Trophoblast cell (in vitro differentiated cells and primary cell): ENCODE data around the gene DEPDC5.

Experiments
- DNase-seq, 2 donors: peaks; one replicate each; pipeline ENCODE4 v3.0.0-alpha.2; 2016
- H2AFZ ChIP-seq: 2 replicates; pipeline ENCODE4 v1.6.1; 2013; ENCODE audit warnings: low read length, moderate library complexity, mild to moderate bottlenecking; ENCODE audit not compliant: insufficient read depth, poor library complexity
- H2AK5ac ChIP-seq: 2 replicates; pipeline ENCODE4 v1.6.1; 2013; ENCODE audit warnings: mild to moderate bottlenecking, low read length
- H2BK120ac ChIP-seq: 2 replicates; pipeline ENCODE4 v1.6.1; 2013; ENCODE audit warnings: low read length, mild to moderate bottlenecking, moderate library complexity; ENCODE audit not compliant: insufficient read depth, poor library complexity
- H2BK12ac ChIP-seq: 2 replicates; pipeline ENCODE4 v1.6.1; 2013; ENCODE audit warnings: mild to moderate bottlenecking, low read length, moderate library complexity
- H2BK5ac ChIP-seq: 2 replicates; pipeline ENCODE4 v1.6.1; 2013; ENCODE audit warnings: low read length, low read depth, moderate library complexity, mild to moderate bottlenecking; ENCODE audit not compliant: poor library complexity
- H3K14ac ChIP-seq: 2 replicates; pipeline ENCODE4 v1.6.1; 2013; ENCODE audit warnings: mild to moderate bottlenecking, low read length
- H3K18ac ChIP-seq: 2 replicates; pipeline ENCODE4 v1.6.1; 2013; ENCODE audit warnings: mild to moderate bottlenecking, low read length
- H3K23ac ChIP-seq: 2 replicates; pipeline ENCODE4 v1.6.1; 2013; ENCODE audit warnings: low read length
- H3K27ac ChIP-seq: 2 replicates; pipeline ENCODE4 v1.5.1; 2013; ENCODE audit warnings: low read depth, mild to moderate bottlenecking, inconsistent platforms, low read length, moderate library complexity
- H3K27me3 ChIP-seq: 2 replicates; pipeline ENCODE4 v1.6.1; 2013; ENCODE audit warnings: inconsistent platforms, mild to moderate bottlenecking, low read length, moderate library complexity; ENCODE audit not compliant: insufficient read depth
- H3K36me3 ChIP-seq, 2 experiments: 1 replicate in 1 of 2; 2 replicates in 1 of 2; pipeline ENCODE4 v1.6.1; 2013; ENCODE audit warnings: low read length in 2 of 2, mild to moderate bottlenecking in 2 of 2, moderate library complexity in 1 of 2; ENCODE audit not compliant: insufficient read depth in 2 of 2, control insufficient read depth in 1 of 2
- H3K4ac ChIP-seq: 2 replicates; pipeline ENCODE4 v1.6.1; 2013; ENCODE audit warnings: low read depth, mild to moderate bottlenecking, low read length, moderate library complexity
- H3K4me1 ChIP-seq, 2 experiments: 1 replicate in 1 of 2; 2 replicates in 1 of 2; pipeline ENCODE4 v1.6.1; 2013; ENCODE audit warnings: low read length in 2 of 2, mild to moderate bottlenecking in 2 of 2, moderate library complexity in 1 of 2; ENCODE audit not compliant: insufficient read depth in 2 of 2, control insufficient read depth in 1 of 2
- H3K4me2 ChIP-seq: 2 replicates; pipeline ENCODE4 v1.6.1; 2013; ENCODE audit warnings: inconsistent platforms, mild to moderate bottlenecking, low read length, moderate library complexity
- H3K4me3 ChIP-seq: 2 replicates; pipeline ENCODE4 v1.5.1; 2013; ENCODE audit warnings: mild to moderate bottlenecking, low read depth, low read length, inconsistent platforms
- H3K79me1 ChIP-seq: one replicate; pipeline ENCODE4 v1.6.1; 2013; ENCODE audit warnings: low read length
- H3K79me2 ChIP-seq: 2 replicates; pipeline ENCODE4 v1.6.1; 2013; ENCODE audit warnings: low read length, mild to moderate bottlenecking; ENCODE audit not compliant: control insufficient read depth, insufficient read depth, poor library complexity
- H3K9ac ChIP-seq: 2 replicates; pipeline ENCODE4 v1.6.1; 2013; ENCODE audit warnings: mild to moderate bottlenecking, low read length
- H3K9me3 ChIP-seq: 2 replicates; pipeline ENCODE4 v1.6.1; 2013; ENCODE audit warnings: low read depth, mild to moderate bottlenecking, control low read depth, inconsistent platforms, low read length; ENCODE audit not compliant: insufficient read depth
- H4K12ac ChIP-seq: 2 replicates; pipeline ENCODE4 v1.6.1; 2013; ENCODE audit warnings: low read depth, mild to moderate bottlenecking, low read length, moderate library complexity
- H4K8ac ChIP-seq: 2 replicates; pipeline ENCODE4 v1.6.1; 2013; ENCODE audit warnings: low read depth, mild to moderate bottlenecking, low read length, moderate library complexity
- H4K91ac ChIP-seq: one replicate; pipeline ENCODE4 v1.6.1; 2013; ENCODE audit warnings: low read depth, mild to moderate bottlenecking, low read length, moderate library complexity
- WGBS: extraction: QIAGEN DNeasy Blood & Tissue Kit; methylation state at CpG from one replicate; pipeline ENCODE4 v1.1.7; 2013; ENCODE audit warnings: missing lambda C conversion rate; ENCODE audit not compliant: insufficient read length, insufficient coverage; ENCODE audit errors: extremely low coverage; 5-methylcytosine and 5-hydroxymethylcytosine counted together

Gene DEPDC5

DNA sequence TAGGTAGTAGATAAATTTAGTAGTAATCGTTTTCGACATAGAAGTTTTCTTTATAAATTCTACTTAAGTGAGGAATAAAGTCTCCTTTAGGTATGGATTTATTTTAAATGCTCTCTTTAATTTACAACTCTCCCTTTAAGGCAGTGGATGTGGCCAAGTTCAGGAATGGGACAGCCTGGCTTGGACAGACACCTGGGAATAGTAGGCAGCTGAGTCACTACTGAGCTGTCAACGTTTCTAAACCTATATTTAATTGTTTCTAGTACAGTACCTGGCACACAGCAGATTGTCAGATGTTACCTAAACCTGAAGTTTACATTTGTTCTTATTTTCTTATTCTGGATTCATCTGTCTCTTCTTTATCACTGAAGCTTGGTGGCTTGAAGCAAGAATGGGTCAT, 85.1 kb downstream of the DEPDC5 start:
- Histone ChIP-seq H3K4me3 (no peak overlapping the region), H3K27ac (no peak overlapping the region), H4K12ac (no peak overlapping the region), H3K14ac (no peak overlapping the region), H3K9me3 (no peaks in the 10 kb centered on the region), H2AK5ac (no peak overlapping the region), H3K9ac (no peak overlapping the region), H3K36me3 (peaks cover 15 to 25% of the 10 kb centered on the region in 2 experiments), H3K79me2 (no peaks in the 10 kb centered on the region), H2BK5ac (no peak overlapping the region), H2BK12ac (no peak overlapping the region), H3K27me3 (no peaks in the 10 kb centered on the region), H3K23ac (no peak overlapping the region), H4K8ac (no peak overlapping the region), H2BK120ac (no peak overlapping the region), H3K4me1 (no peaks in the 10 kb centered on the region), H2AFZ (no peak overlapping the region), H4K91ac (no peak overlapping the region), H3K79me1 (no peaks in the 10 kb centered on the region), H3K4me2 (no peak overlapping the region), H3K18ac (no peak overlapping the region), H3K4ac (no peak overlapping the region)
- DNase-seq, result peak; percentile 16 to 44
- whole genome bisulfite sequencing, result no CpG with 5 or more reads among the region's 3 CpGs

DNA sequence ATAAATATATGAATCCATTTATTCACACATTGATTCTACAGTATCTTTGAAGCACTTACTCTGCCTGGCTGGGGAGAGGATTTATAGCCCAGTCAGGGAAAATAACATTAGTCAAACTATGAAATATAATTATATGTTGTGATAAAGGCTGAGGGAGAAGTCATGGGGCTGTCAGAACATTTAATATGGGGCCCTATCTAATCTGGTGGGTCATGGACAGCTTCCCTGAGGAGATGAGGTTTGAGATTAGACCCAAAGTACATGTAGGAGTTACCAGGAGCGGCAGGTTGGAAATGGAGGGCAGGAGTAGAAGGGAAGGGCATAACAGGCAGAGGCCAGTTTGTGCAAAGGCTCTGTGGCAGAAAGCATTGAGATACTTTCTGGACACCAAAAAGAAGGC, 86.2 kb downstream of the DEPDC5 start:
- no peak overlapping the region for H3K9ac ChIP-seq
- H4K12ac ChIP-seq, result no peak overlapping the region
- no CpG with 5 or more reads among the region's 1 CpG for WGBS
- H3K4me2 ChIP-seq, result no peak overlapping the region
- peaks cover under 1% of the 10 kb centered on the region for H3K9me3 ChIP-seq
- no peak overlapping the region for H3K18ac ChIP-seq
- H2BK5ac ChIP-seq, result no peak overlapping the region
- peaks cover 20 to 29% of the 10 kb centered on the region in 2 experiments for H3K36me3 ChIP-seq
- H3K23ac ChIP-seq, result no peak overlapping the region
- H3K4ac ChIP-seq, result no peak overlapping the region
- no peak overlapping the region for H4K8ac ChIP-seq
- no peak overlapping the region for H3K27ac ChIP-seq
- no peak for DNase-seq
- no peak overlapping the region for H2AFZ ChIP-seq
- no peaks in the 10 kb centered on the region for H3K79me2 ChIP-seq
- H2AK5ac ChIP-seq, result no peak overlapping the region
- no peak overlapping the region for H3K14ac ChIP-seq
- H3K4me1 ChIP-seq, result no peaks in the 10 kb centered on the region
- no peak overlapping the region for H2BK12ac ChIP-seq
- H3K27me3 ChIP-seq, result no peaks in the 10 kb centered on the region
- H3K79me1 ChIP-seq, result no peaks in the 10 kb centered on the region
- H2BK120ac ChIP-seq, result no peak overlapping the region
- H4K91ac ChIP-seq, result no peak overlapping the region
- no peak overlapping the region for H3K4me3 ChIP-seq

DNA sequence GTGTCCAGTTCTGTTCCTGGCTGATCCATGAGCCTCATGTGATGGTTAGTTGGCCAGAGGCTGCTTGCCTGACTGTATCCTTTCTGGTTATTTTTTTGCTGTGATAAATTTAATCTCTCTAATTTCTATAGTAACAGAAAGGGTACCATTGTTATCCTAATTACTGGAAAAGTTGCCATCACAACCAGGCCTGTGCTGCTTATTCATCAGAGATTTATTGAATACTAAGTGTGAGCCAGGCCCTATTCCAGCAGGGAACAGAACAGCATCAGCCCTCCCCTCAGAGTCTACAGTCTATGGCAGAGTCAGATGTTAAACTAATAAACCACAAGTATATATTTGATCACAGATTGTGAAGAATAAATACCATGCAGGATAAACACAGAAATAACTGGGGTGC, 86.8 kb downstream of the DEPDC5 start:
- Histone ChIP-seq H4K91ac (no peak overlapping the region), H3K4ac (no peak overlapping the region), H2AK5ac (no peak overlapping the region), H2BK120ac (no peak overlapping the region), H2BK5ac (no peak overlapping the region), H3K4me3 (no peak overlapping the region), H3K9ac (no peak overlapping the region), H3K18ac (no peak overlapping the region), H3K14ac (no peak overlapping the region), H4K12ac (no peak overlapping the region), H3K79me2 (no peaks in the 10 kb centered on the region), H3K27me3 (no peaks in the 10 kb centered on the region), H3K36me3 (peaks cover 25 to 35% of the 10 kb centered on the region in 2 experiments), H2AFZ (no peak overlapping the region), H3K27ac (no peak overlapping the region), H2BK12ac (no peak overlapping the region), H3K23ac (no peak overlapping the region), H3K9me3 (peaks cover 2% of the 10 kb centered on the region), H3K79me1 (no peaks in the 10 kb centered on the region), H3K4me1 (no peaks in the 10 kb centered on the region), H4K8ac (no peak overlapping the region), H3K4me2 (no peak overlapping the region)
- no peak for DNase-seq

DNA sequence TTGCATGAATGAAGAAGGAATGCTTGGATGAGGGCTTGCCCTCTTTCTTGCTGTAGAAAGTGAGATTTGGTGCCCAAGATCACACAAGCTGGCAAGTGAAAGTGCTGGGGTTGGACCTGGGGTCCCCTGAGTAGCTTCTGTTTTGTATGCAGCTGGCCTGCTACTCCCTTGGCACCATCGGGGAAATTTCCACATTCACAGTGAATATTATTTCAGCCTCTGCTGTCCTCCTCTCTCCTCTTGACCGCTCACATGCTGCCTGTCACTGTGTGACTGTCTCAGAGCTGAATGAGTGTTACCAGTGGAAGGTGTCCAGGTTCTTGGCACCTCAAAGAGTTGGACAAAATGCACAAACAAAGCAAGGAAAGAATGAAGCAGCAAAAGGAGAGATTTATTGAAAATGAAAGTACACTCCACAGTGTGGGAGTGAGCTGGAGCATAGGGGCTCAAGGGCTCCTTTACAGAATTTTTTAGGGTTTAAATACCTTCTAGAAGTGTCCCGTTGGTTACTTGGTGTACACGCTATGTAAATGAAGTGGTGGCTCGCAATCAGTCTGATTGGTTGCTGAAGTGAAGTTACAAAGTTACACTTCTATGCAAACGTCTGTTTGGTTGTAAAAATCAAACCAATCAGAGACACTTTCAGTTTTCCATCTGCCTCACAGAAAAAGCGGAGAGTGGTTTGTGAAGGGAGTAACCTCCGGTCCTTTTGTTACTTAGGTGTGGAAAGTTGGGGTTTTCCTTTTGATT, 87.4 kb downstream of the DEPDC5 start:
- Histone ChIP-seq H3K4me1 (no peaks in the 10 kb centered on the region), H2BK5ac (no peak overlapping the region), H3K23ac (no peak overlapping the region), H3K27me3 (no peaks in the 10 kb centered on the region), H2AFZ (no peak overlapping the region), H3K4me3 (no peak overlapping the region), H2BK120ac (no peak overlapping the region), H3K79me2 (no peaks in the 10 kb centered on the region), H3K36me3 (peaks cover 25 to 33% of the 10 kb centered on the region in 2 experiments), H3K14ac (no peak overlapping the region), H3K9me3 (peaks cover 2% of the 10 kb centered on the region), H3K9ac (no peak overlapping the region), H4K91ac (no peak overlapping the region), H3K4me2 (no peak overlapping the region), H2BK12ac (no peak overlapping the region), H2AK5ac (no peak overlapping the region), H3K27ac (no peak overlapping the region), H3K18ac (no peak overlapping the region), H4K12ac (no peak overlapping the region), H3K4ac (no peak overlapping the region), H3K79me1 (no peaks in the 10 kb centered on the region), H4K8ac (no peak overlapping the region)
- DNase-seq, result no peak
- WGBS, result no CpG with 5 or more reads among the region's 8 CpGs
